ENCODE measurements around the gene APBA3. TPM values are rescaled to one million over a fixed set of nuclear protein-coding genes. Genes with fewer than 3 reads are reported as not detected.
"Not testable (repeated sequence)": the region's sequence is repeated elsewhere in the genome, so short reads cannot be mapped to it uniquely, and the experiment has no call there.

Gene APBA3
- total RNA-seq, 4 donors from 2014 or later, result 28.5 to 48.1 (median 41.8) TPM

DNA sequence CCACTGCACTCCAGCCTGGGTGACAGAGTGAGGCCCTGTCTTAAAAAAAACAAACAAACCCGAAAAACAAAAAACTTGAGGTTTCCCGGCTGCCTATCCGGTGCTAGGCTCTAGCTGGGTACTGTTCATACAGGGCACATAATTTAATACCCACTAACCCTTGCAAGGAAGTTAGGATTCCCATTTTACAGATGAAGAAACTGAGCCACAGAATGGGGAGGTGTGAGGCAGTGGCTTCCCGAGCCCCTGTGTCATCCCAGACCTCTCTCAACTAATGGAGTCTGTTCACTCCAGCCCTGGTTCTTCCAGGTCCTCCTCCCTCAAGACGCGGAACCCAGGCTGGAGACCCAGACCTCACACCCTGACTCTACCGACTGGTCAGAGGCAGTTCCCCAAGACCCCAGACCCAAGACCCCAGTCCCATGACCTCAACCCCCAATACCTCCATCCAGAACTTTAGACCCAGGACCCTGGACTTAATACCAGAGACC, 576 bp downstream of the APBA3 start:
- Histone ChIP-seq H3K9me3 (no peaks in the 10 kb centered on the region), H3K27me3 (no peaks in the 10 kb centered on the region), H3K4me3 (peak overlapping the region; percentile 68 to 93 (median 90)), H3K27ac (peak overlapping the region; percentile 77 to 100 (median 96)), H3K4me1 (peaks cover 0 to 37% (median 25%) of the 10 kb centered on the region in 4 donors), H3K36me3 (peaks cover 0 to 42% (median 0%) of the 10 kb centered on the region in 3 donors)
- TF ChIP-seq POLR2A (IDR thresholded peaks at IDR 0.05), result no peak
- TF ChIP-seq, protein P1, sequence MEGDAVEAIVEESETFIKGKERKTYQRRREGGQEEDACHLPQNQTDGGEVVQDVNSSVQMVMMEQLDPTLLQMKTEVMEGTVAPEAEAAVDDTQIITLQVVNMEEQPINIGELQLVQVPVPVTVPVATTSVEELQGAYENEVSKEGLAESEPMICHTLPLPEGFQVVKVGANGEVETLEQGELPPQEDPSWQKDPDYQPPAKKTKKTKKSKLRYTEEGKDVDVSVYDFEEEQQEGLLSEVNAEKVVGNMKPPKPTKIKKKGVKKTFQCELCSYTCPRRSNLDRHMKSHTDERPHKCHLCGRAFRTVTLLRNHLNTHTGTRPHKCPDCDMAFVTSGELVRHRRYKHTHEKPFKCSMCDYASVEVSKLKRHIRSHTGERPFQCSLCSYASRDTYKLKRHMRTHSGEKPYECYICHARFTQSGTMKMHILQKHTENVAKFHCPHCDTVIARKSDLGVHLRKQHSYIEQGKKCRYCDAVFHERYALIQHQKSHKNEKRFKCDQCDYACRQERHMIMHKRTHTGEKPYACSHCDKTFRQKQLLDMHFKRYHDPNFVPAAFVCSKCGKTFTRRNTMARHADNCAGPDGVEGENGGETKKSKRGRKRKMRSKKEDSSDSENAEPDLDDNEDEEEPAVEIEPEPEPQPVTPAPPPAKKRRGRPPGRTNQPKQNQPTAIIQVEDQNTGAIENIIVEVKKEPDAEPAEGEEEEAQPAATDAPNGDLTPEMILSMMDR (IDR thresholded peaks at IDR 0.05), result no peak
- no peak for DNase-seq

DNA sequence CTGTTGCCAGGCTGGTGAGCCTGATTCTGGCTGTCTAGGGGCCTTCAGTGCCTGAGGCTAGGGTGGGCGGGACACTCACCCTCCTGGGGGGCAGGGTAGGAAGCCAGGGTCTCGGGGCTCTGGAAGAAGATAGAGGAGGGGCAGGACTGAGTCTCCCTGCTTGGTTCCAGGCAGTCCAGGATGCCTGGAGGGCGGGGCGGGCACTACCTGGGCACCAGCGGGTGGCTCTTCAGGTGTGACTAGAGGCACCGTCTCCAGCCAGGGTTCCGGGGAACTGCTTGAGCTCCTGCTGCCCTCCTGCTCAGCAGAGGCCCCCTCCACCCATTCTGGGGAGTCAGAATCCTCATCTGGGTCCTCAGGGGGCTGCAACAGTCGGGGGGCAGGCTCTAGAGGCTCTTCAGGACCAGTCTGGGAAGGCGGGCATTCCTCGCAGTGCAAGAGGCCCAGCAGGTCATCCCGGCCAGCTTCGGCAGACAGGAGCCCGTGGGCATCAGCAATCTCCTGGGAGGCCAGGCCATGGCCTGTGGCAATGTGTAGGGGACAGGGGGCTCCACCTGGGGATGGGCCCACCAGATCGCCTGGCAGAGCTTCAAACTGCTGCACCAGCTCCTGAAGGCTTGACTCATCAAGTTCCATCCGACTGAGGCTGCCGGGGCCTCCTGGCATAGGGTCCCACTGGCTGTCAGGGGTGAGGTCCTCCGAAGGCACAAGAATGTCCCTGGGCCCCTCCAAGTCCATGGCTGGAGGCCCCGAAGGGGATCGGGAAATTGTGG, 1.8 kb downstream of the APBA3 start:
- TF ChIP-seq, protein P1 (IDR thresholded peaks at IDR 0.05), result no peak
- TF ChIP-seq POLR2A (IDR thresholded peaks at IDR 0.05), result no peak
- H3K9me3 ChIP-seq, result no peaks in the 10 kb centered on the region
- H3K36me3 ChIP-seq, result peaks cover 0 to 31% (median 0%) of the 10 kb centered on the region in 3 donors
- H3K27ac ChIP-seq, result no peak overlapping the region
- H3K27me3 ChIP-seq, result no peaks in the 10 kb centered on the region
- no peak overlapping the region for H3K4me3 ChIP-seq
- peaks cover 0 to 37% (median 25%) of the 10 kb centered on the region in 4 donors for H3K4me1 ChIP-seq
- DNase-seq, result no peak

DNA sequence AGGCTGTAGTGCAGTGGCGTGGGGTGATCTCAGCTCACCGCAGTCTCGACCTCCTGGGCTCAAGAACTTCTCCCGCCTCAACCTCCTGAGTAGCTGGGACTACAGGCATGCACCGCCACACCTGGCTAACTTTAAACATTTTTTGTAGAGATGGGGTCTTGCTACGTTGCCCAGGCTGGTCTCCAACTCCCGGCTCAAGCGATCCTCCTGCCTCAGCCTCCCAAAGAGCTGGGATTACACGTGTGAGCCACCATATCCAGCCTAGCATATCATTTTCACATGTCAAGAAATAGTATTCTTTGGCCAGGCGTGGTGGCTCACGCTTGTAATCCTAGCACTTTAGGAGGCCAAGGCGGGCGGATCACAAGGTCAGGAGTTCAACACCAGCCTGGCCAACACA, 3.2 kb downstream of the APBA3 start:
- not testable (repeated sequence) for H3K27me3 ChIP-seq, H3K9me3 ChIP-seq, H3K4me3 ChIP-seq, DNase-seq, H3K27ac ChIP-seq
- Histone ChIP-seq H3K4me1 (peaks cover 0 to 30% (median 20%) of the 10 kb centered on the region in 4 donors), H3K36me3 (peaks cover 0 to 41% (median 0%) of the 10 kb centered on the region in 3 donors)

DNA sequence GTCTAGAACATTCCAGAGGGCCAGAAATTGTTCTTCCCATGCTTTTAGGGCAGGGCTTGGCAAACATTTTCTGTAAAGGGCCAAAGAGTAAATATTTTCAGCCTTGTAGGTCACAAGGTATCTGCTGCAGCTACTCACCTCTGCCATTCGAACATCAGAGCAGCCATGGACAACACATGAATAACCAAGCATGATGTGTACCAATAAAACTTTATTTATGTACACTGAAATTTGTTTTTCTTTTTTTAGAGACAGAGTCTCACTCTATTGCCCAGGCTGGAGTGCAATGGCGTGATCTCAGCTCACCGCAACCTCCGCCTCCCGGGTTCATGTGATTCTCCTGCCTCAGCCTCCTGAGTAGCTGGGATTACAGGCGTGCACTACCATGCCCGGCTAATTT, 3.8 kb downstream of the APBA3 start:
- Histone ChIP-seq H3K36me3 (peaks cover 0 to 47% (median 0%) of the 10 kb centered on the region in 3 donors), H3K4me1 (peaks cover 0 to 27% (median 17%) of the 10 kb centered on the region in 4 donors)
- not testable (repeated sequence) for H3K4me3 ChIP-seq, DNase-seq, H3K9me3 ChIP-seq, H3K27me3 ChIP-seq, H3K27ac ChIP-seq

DNA sequence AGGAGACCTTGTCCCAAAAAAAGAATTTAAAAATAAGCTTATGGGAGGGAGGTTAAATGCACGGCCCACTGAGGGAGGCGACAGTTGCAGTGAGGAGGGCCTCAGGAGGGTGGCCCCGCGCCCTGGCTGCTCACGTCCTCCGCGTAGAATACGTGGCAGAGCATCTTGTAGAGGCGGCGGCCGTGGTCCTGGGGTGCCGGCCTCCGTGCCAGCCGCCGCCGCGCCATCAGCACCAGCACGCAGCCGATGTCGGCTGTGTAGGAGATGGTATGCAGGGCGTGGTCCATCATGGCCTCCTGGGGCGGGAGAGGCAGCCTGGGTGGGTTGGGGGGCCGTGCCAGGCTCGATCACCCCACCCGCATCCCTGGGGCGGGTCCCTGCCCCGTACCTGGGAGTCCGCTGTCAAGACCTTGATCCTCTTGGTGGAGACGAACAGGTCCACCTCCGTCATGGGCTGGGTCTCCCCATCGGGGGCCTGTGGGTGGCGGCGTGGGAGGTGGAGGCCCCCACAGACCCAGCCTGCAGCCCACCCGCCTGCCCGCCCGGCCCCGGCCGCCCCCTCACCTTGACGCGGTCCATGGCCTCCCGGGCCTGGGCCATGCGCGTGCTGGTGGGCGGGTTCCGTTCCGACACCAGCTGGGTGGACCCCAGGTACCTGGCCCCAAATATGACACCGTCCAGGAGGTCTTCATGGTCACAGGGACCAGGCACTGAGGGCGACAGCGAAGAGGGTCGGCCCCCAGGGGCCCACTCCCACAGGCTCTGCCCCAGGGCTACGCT, 7.7 kb downstream of the APBA3 start:
- H3K27ac ChIP-seq, result no peak overlapping the region
- no peak for DNase-seq
- H3K36me3 ChIP-seq, result peaks cover 0 to 74% (median 0%) of the 10 kb centered on the region in 3 donors
- H3K9me3 ChIP-seq, result no peaks in the 10 kb centered on the region
- H3K27me3 ChIP-seq, result no peaks in the 10 kb centered on the region
- H3K4me3 ChIP-seq, result no peak overlapping the region
- TF ChIP-seq POLR2A (IDR thresholded peaks at IDR 0.05), result no peak
- TF ChIP-seq, protein P1 (IDR thresholded peaks at IDR 0.05), result no peak
- peaks cover 0 to 2% (median 0%) of the 10 kb centered on the region in 4 donors for H3K4me1 ChIP-seq

DNA sequence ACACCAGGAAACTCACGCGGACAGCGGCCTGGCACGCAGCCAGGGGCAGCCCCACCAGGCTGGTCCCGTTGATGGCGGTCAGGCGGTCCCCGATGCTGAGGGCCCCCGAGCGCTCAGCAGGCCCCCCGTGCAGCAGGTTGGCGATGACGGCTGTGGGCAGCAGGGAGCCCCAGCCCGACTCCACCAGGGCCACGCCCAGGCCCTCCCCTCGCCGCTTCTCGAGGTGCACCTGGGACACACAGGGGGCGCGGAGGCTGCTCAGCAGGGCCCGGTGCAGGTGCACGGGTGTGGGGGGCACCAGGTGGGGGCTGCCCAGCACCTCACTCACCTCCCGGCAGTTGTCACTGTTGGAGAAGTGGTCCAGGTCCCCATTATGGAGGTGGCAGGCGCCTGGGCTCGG, 9.0 kb downstream of the APBA3 start:
- Histone ChIP-seq H3K27ac (no peak overlapping the region), H3K4me1 (no peaks in the 10 kb centered on the region), H3K27me3 (no peaks in the 10 kb centered on the region), H3K4me3 (no peak overlapping the region), H3K36me3 (peaks cover 0 to 68% (median 0%) of the 10 kb centered on the region in 3 donors), H3K9me3 (no peaks in the 10 kb centered on the region)
- TF ChIP-seq, protein P1 (IDR thresholded peaks at IDR 0.05), result no peak
- no peak for TF ChIP-seq POLR2A (IDR thresholded peaks at IDR 0.05)
- no peak for DNase-seq

All from Peyer's patch (tissue), 4 donors.